Measurements from ENCODE around the gene F12.
A peak's percentile ranks its signal among the peaks of the same experiment; 100 is the strongest.
"Not testable (repeated sequence)": the region's sequence is repeated elsewhere in the genome, so short reads cannot be mapped to it uniquely, and the experiment has no call there.

The F12 gene

GRCh38 chr5:177367981-177368868, 41.1 kb downstream of the F12 start:
- no peak for DNase-seq (ENCODE audit: low spot score)

DNA sequence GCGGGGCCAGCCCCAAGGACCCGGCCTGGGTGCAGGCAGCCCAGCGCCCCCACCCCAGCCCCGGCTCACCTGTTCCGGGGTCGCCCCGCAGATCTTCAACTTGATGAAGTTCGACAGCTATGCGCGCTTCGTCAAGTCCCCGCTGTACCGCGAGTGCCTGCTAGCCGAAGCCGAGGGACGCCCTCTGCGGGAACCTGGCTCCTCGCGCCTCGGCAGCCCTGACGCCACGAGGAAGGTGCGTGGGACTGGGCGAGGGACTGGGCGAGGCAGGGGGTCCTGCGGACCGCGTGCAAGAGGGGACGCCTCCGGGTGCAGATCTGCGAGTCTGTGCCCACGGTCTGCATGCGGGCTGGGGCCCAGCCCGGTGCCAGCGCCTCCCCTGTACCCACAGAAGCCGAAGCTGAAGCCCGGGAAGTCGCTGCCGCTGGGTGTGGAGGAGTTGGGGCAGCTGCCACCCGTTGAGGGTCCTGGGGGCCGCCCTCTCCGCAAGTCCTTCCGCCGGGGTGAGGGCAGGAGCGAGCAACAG, 42.0 kb downstream of the F12 start:
- DNase-seq (ENCODE audit: low spot score) = no peak

DNA sequence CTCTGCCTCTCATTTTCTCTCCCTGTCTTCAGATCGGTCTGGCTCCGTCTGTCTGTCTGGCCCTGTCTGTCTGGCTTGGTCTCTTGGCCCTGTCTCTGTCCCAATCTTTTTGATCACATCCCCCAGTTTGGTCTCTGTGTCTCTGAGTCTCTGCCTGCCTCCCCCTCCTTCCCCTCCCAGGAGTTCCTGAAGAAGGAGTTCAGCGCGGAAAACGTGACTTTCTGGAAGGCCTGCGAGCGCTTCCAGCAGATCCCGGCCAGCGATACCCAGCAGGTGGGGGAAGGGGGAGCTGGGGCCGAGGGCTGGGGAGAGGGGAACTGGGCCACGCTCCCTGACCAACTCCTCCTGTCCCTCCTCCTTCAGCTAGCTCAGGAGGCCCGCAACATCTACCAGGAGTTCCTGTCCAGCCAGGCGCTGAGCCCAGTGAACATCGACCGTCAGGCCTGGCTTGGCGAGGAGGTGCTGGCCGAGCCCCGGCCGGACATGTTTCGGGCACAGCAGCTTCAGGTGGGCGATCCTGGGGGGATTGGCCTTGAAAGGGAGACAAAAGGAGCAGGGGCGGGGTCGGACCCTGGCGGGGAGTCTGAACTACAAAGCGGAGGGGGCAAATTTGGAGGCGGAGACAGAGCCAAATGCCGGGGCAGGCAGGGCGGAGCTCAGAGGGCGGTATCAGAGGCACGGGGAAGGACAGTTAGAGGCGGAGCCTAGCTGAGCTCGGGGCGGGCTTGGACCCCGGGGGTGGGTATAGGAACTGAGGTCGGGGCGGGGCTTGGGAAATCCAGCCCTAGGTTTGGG, 42.6 kb downstream of the F12 start:
- peak; percentile 96 for DNase-seq (ENCODE audit: low spot score)

DNA sequence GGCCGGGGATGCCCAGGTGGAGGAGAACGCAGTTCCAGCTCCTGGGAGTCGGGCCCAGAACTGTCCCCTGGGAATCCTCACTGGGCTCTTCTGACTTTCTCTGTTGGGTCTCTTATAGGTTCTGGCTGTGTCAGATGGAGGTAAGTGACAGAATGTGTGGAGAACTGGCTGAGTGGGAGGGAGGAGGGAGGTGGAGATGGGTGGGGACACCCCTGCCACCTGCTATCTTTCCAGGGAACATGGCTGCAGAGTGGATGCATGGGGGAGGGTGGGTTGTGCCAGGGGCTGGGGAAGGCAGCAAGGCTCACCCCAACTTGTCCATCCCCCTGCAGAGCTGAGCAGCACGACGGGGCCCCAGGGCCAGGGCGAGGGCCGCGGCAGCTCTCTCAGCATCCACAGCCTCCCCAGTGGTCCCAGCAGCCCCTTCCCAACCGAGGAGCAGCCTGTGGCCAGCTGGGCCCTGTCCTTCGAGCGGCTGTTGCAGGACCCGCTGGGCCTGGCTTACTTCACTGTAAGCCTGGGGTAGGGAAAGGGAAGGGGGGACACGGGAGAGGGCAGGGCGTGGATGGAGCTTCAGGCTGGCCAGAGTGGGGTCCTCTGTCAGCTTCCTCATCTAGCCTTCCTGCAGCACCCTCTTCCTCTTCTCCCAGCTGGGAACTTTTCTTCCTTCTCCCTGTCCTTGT, 43.4 kb downstream of the F12 start:
- no peak for DNase-seq (ENCODE audit: low spot score)

DNA sequence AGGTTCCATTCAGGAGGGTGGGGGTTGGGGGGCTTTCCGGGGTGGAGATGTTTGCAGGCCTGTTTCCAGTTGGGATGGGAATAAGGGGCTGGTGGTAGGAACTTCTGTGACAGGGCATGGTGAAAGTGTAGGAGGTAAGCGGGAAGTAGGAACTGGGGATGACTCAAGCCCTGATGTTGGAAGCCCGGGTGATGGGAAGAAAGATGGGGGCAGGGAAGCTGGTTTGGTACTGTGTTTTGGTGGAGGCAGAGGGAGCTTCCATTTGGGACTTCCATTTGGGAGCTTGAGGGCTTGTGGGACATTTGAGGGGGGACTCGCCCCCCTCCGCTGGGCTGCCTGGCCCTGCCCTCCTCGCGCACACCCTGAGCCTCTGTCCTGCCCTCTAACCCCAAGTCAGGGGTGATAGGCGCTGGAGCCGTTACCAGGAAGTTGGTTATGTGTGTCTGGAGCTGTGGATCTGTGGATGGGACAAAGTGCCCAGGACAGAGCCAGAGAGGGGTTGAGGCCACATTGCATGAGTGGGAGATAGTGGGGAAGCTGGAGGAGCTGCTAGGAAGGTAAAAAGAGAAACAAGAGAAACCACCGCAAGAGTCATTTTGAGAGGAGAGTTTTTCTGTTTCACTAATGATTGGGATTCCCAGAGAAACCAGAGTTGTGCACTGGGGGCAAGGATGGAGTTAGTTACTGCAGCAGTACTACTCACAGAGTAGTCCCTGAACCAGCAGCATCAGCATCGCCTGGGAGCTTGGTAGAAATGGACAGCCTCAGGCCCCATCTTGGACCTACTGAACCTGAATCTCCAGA, 45.0 kb downstream of the F12 start:
- DNase-seq (ENCODE audit: low spot score) = no peak

DNA sequence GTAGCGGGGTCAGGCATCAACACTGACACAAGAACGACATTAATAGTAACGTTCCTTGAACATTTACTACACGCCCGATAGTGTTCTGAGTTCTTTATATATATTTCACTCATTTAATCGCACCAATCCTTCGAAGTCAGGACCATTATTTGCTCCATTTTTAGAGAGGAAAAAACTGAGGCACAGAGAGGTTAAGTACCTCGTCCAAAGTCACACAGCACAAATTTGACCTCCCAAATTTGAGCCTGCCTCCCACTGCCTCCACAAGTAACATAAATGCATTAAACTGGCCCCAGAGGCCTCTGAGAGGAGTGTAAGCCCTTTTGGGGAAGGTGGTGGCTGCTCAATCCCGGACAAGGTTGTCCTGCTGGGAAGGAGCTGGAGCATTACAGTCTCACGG, 45.8 kb downstream of the F12 start:
- DNase-seq (ENCODE audit: low spot score) = no peak

- peak; percentile 87 for DNase-seq (ENCODE audit: low spot score)
Measured at GRCh38 chr5:177362610-177363507, 46.5 kb downstream of the F12 start.

DNA sequence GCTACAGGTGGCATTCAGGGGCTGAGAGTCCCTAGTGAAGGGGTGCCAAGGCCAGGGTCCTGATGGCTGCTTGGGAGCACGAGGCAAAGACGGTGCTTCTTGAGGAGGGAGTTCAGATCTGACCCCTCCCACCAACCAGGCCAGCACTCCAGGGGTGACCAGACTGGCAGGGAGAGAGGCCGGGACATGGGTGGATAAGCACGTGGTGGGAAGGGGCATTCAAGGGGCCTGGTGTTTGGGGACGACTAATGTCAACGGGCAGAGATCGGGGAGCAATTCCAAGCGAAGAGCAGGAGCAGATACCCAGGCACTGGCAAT, 47.1 kb downstream of the F12 start:
- DNase-seq (ENCODE audit: low spot score) = no peak

- DNase-seq (ENCODE audit: low spot score) = no peak
Measured at GRCh38 chr5:177361418-177362291, 47.7 kb downstream of the F12 start.

- DNase-seq (ENCODE audit: low spot score) = not testable (repeated sequence)
Measured at GRCh38 chr5:177360740-177361139, 48.6 kb downstream of the F12 start.

GRCh38 chr5:177359860-177360259, 49.5 kb downstream of the F12 start:
- no peak for DNase-seq (ENCODE audit: low spot score)

DNA sequence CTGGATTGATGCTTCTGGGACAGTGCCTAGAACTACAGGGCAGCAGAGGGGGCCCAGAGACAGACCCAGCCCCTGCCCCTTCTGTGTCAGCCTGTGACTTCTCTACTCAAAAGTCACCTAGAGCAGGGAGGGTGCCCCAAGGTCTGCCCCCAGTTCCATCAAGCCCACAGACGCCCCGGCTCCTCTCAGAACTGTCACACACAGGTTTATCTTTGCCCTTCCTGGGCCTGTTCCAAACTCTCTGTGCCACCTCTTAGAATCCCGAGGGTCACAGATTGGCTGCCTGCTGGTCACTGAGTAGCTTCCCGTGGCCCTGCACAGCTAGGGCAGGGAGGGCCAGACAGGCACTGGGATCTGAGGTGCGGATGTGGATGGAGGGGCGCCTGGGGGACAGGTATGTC, 49.9 kb downstream of the F12 start:
- no peak for DNase-seq (ENCODE audit: low spot score)

GRCh38 chr5:177358370-177358819, 51.0 kb downstream of the F12 start:
- no peak for DNase-seq (ENCODE audit: low spot score)

- DNase-seq (ENCODE audit: low spot score) = peak; percentile 69
Measured at GRCh38 chr5:177357459-177358351, 51.7 kb downstream of the F12 start, which contains the start of gene RGS14. Gene RGS14, plus strand, starts transcription at chr5:177357924. Its CDS starts 101 bp downstream, at chr5:177358025.

GRCh38 chr5:177357146-177357458, 52.3 kb downstream of the F12 start:
- no peak for DNase-seq (ENCODE audit: low spot score)

DNA sequence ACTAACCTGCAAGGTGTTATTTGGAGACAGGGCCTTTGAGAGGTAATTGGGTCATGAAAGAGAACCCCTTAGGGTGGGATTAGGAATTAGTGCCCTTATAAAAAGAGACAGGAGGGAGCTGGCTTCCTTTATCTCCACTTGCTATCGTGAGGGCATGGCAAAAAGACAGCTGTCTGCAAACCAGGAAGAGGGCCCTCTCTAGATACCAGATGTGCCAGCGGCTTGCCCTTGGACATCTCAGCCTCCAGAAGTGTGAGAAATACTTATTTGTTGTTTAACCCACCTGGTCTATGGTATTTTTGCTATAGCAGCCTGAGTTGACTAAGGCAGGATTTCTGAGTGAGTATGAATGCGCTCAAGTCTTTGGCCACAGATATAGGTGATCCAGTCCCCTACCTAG, 52.6 kb downstream of the F12 start:
- DNase-seq (ENCODE audit: low spot score) = no peak

- DNase-seq (ENCODE audit: low spot score) = no peak
Measured at GRCh38 chr5:177355868-177356168, 53.5 kb downstream of the F12 start.

- no peak for DNase-seq (ENCODE audit: low spot score)
Measured at GRCh38 chr5:177355162-177355867, 54.0 kb downstream of the F12 start.
